Fibroblast of pulmonary artery (primary cell): Measurements from ENCODE around the gene RAD51AP1.

Source experiments
- DNase-seq: peaks from one replicate; pipeline ENCODE4 v3.0.0-alpha.2; 2010; ENCODE audit warnings: low read depth
- H3K4me3 ChIP-seq: replicated peaks from 2 replicates; pipeline ENCODE4 v1.5.1; 2011; ENCODE audit warnings: low read depth, mild to moderate bottlenecking, control low read depth, low read length, moderate library complexity
- TF ChIP-seq, protein P1 (sequence below): IDR thresholded peaks from 2 replicates; pipeline ENCODE4 v1.5.1; 2011; ENCODE audit warnings: mild to moderate bottlenecking, control low read depth, low read length, inconsistent platforms; ENCODE audit errors: missing control alignments

RAD51AP1 gene, protein sequence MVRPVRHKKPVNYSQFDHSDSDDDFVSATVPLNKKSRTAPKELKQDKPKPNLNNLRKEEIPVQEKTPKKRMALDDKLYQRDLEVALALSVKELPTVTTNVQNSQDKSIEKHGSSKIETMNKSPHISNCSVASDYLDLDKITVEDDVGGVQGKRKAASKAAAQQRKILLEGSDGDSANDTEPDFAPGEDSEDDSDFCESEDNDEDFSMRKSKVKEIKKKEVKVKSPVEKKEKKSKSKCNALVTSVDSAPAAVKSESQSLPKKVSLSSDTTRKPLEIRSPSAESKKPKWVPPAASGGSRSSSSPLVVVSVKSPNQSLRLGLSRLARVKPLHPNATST

DNA sequence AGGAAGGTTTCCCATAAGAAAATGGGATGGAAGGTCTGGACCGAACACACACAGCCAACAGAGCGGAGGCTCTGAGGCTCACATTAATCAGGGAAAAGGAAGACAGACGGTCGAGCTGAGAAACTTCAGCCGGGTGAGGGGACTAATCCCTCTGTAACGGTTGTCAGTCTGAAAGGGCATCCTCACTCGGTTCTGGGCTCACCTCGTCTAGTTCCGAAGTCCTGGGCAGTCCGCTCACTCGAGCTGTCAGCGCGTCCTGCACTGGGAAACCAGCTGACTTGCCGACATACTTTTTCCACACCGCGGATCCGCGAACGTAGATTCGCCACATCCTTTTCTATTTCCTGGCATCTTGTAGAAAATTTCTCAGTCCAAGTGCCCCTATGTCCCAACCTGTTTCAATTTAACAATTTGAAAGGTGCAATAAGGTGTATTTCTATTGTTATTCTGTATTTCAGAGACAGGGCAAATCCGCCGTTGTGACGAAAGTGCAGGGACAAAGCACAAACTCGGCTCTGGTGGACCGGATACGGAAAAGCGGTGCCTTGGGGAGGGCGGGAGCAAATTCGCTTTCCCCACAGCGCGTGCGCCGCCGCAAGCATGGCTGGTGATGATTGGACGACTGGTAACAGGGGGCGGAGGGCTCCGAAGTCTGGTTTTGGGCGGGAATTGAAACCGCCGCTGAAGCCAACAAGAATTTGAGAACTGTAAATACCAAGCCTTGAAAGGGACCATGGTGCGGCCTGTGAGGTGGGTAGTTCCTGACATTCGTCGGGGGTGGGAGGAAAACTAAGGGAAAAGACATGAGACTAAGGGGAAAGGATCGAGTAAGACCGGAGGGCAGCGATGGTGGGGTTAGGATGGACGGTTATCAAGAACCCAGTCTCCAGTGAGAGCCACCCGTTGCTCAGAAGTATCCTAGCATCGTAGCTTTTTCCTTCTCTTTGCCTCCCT, at the start of gene RAD51AP1:
Gene RAD51AP1 (plus strand): TSS at position 684 of the 954 bp plus-strand sequence. CDS start 50 bp downstream, at position 734.
- TF ChIP-seq, protein P1, sequence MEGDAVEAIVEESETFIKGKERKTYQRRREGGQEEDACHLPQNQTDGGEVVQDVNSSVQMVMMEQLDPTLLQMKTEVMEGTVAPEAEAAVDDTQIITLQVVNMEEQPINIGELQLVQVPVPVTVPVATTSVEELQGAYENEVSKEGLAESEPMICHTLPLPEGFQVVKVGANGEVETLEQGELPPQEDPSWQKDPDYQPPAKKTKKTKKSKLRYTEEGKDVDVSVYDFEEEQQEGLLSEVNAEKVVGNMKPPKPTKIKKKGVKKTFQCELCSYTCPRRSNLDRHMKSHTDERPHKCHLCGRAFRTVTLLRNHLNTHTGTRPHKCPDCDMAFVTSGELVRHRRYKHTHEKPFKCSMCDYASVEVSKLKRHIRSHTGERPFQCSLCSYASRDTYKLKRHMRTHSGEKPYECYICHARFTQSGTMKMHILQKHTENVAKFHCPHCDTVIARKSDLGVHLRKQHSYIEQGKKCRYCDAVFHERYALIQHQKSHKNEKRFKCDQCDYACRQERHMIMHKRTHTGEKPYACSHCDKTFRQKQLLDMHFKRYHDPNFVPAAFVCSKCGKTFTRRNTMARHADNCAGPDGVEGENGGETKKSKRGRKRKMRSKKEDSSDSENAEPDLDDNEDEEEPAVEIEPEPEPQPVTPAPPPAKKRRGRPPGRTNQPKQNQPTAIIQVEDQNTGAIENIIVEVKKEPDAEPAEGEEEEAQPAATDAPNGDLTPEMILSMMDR: no peak
- peak; percentile 99 for DNase-seq
- peak within 1 kb of the TSS; percentile 96 for H3K4me3 ChIP-seq

DNA sequence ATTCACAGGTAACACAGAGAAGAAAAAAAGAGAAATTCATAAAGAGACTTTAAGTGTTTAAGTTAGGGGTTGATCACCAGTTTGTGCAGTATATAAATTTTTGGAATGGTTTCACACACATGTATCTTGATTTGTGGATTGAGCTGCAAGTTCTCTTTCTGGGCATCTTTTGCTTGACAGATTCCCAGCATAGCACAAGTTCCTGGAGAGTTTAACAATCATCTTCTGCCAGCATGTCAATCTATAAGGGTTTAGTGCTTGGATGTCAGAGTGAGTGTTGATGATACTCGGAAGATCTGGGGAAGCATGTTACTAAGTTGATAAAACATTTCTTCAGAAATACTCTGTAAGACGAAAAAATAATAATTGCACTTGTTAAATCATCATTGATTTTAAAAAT, 49.1 kb upstream of the RAD51AP1 start:
- TF ChIP-seq, protein P1: no peak
- DNase-seq: no peak
- H3K4me3 ChIP-seq: no peak overlapping the region

DNA sequence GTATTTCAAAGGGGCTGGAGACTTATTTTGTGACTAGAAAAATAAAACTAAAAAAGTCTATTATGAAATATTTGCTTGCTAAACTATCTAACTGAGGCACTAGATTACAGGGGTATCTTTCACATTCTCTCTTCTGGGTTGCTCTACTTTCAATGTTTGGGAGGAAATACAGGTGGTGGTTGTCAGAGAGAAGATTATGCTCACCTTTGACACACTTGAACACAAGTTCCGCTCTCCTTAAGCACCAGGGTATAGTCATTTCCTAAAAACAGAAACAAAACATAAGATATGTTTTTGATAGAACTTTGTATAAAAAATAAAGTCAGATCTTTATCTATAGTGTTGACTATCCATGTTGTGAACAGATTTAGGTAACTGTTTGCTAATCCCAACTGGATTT, 47.7 kb upstream of the RAD51AP1 start:
- H3K4me3 ChIP-seq: no peak overlapping the region
- TF ChIP-seq, protein P1: no peak
- no peak for DNase-seq

DNA sequence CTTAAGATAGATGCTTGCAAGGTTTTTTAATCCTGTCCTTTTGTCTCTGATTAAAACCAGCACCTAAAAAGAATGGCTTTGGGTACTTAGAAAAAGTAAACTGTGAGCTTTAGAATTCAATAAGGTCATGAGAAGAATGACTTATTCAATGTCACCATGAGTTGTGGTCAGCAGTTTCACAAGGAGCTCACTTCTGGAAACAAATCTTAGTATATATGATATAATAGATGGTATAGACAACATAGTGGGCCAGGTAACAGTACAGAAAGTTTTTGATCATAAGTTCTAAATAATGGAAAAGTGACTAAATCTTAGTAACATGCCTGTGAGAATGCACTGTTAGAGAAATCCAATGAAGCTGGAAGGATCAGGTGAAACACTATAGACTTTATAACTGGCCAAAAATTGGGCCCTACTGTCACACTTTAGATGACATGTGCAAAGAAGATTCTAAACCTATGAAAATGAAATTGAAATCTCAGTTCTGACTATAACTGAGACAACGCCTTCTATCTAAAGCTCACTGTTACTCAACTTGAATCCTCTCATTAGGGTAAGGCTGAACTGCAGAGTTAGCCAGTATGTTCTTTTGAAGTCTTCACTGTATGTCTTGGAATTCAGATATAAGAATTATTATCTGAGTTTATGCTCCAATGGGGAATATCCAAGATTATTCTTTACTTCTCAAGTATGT, 42.4 kb upstream of the RAD51AP1 start:
- no peak for DNase-seq
- H3K4me3 ChIP-seq: no peak overlapping the region
- TF ChIP-seq, protein P1: no peak

DNA sequence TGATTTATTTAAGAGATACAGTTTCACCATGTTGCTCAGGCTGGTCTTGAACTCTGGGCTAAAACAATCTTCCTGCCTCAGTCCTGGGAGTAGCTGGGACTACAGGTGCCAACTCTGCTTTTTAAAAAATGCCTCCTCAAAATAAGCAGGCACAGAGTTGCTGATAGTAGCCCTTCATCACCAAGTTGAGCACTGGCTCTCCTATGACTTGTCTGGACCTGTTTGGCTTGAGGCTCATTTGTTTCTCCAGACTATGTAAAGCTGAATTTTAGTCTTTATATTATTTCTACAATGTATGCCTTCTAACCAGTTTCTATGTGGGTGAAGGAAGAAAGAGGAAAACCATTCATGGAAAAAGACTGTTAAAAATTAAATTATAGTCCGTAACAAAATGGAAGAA, 39.5 kb upstream of the RAD51AP1 start:
- TF ChIP-seq, protein P1: no peak
- no peak for DNase-seq
- no peak overlapping the region for H3K4me3 ChIP-seq

DNA sequence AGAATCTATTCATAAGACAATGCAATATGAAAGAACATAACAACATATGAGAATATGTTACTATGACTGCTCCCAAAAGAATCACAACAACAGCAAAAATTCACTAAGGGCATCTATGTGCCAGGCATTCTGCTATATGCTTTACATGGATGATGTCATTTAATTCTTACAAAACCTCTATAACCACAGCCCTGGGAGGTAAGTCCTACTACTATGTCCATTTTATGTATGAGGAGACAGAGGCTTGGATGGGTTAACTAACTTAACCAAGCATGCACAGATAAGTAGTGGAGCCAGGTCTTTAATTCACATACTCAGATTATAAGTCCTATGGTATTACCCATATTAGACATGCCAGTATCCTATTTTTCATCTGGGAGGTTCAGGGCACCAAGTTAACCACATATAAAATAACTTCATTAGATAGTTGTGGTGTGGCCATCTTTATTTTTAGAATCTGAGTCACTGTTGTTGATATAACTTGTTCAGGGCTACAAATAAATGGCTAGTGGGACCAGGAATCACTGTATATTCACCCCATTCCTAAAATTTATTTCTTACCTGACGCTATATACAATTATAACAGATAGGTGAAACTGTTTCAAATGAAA, 33.2 kb upstream of the RAD51AP1 start:
- TF ChIP-seq, protein P1: no peak
- no peak overlapping the region for H3K4me3 ChIP-seq
- peak; percentile 23 for DNase-seq
